ENCODE data around the gene ZKSCAN4.

The ZKSCAN4 gene

GRCh38 chr6:28211840-28212509 lies 40.1 kb downstream of the ZKSCAN4 start:
- H4K20me1 ChIP-seq, result no peaks in the 10 kb centered on the region
- H3K36me3 ChIP-seq, result no peaks in the 10 kb centered on the region
- no peak for TF ChIP-seq Cebpa-rat (IDR thresholded peaks at IDR 0.05)
- H3K4me3 ChIP-seq, result no peak overlapping the region
- H3K4me1 ChIP-seq, result no peaks in the 10 kb centered on the region
- no peak overlapping the region for H3K27ac ChIP-seq
- H3K9me3 ChIP-seq, result peaks cover 30% of the 10 kb centered on the region
- H3K27me3 ChIP-seq, result peaks cover 82% of the 10 kb centered on the region
- no peak overlapping the region for H3K9ac ChIP-seq
- no peak overlapping the region for H3K4me2 ChIP-seq

- H4K20me1 ChIP-seq, result no peaks in the 10 kb centered on the region
- H3K4me3 ChIP-seq, result no peak overlapping the region
- TF ChIP-seq Cebpa-rat (IDR thresholded peaks at IDR 0.05), result no peak
- H3K4me2 ChIP-seq, result no peak overlapping the region
- H3K27me3 ChIP-seq, result peaks cover 63% of the 10 kb centered on the region
- peaks cover 32% of the 10 kb centered on the region for H3K9me3 ChIP-seq
- no peaks in the 10 kb centered on the region for H3K4me1 ChIP-seq
- no peak overlapping the region for H3K9ac ChIP-seq
- H3K36me3 ChIP-seq, result no peaks in the 10 kb centered on the region
- H3K27ac ChIP-seq, result no peak overlapping the region
Observed at GRCh38 chr6:28209753-28210535, 42.1 kb downstream of the ZKSCAN4 start.

DNA sequence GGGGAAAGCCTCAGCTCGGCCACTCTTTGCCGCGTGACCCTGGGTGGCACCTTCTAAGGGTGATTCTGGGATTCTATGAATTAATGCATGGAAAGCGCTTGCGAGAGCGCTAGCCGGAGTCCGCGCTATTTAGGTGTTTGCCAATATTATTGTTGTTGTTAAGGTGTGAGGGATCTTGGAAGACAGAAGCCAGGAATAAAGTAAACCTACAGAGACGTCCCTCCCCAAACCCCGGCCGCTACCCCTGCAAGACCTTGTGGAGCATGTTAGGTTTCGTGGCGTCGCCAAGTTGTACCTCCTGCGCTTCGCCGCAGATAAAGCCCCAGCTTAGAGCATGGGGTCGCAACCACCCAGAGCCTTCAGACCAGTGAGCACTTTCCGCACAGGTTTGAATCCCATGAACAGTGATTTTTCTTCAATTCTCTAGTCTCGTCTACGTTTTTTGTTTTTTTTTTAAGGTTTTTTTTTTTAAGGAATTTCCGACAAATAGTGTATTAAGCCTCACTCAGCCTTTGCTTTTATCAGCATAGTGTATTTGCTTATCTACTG lies 43.9 kb downstream of the ZKSCAN4 start:
- no peaks in the 10 kb centered on the region for H4K20me1 ChIP-seq
- H3K9me3 ChIP-seq, result peaks cover 32% of the 10 kb centered on the region
- H3K9ac ChIP-seq, result no peak overlapping the region
- peaks cover 47% of the 10 kb centered on the region for H3K27me3 ChIP-seq
- no peaks in the 10 kb centered on the region for H3K36me3 ChIP-seq
- H3K4me2 ChIP-seq, result no peak overlapping the region
- H3K4me3 ChIP-seq, result no peak overlapping the region
- TF ChIP-seq Cebpa-rat (IDR thresholded peaks at IDR 0.05), result no peak
- no peak overlapping the region for H3K27ac ChIP-seq
- H3K4me1 ChIP-seq, result no peaks in the 10 kb centered on the region

DNA sequence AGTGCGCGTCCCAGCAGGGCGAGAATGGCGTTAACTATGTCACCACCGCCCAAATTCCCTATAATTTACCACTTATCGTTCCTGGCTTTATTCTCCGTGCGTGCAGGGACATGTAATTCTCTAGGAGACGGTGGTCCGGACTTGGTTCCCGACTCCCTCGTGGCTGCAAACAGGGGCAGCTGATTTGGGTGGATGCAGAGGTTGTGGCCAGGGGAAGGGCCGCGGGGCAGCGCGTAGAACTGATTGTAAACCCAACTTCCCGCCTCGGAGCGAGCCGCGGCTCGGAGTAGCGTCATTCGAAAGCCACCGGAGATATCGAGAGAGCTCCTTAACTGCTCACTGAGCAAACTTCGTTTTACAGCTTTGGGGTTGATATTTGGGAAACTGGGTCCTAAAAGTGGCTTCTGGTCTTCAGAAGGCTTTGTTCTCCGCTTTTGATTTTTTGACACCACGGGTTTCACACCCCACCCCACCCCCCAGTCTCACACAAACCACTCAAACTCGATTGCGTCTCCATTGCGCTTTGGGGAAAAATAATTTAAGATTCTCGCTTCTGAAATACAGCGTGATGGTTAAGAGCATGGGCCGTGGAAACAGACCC lies 44.5 kb downstream of the ZKSCAN4 start:
- no peak overlapping the region for H3K27ac ChIP-seq
- H3K4me1 ChIP-seq, result peaks cover 1% of the 10 kb centered on the region
- no peak overlapping the region for H3K9ac ChIP-seq
- TF ChIP-seq Cebpa-rat (IDR thresholded peaks at IDR 0.05), result no peak
- H3K9me3 ChIP-seq, result peaks cover 31% of the 10 kb centered on the region
- no peaks in the 10 kb centered on the region for H4K20me1 ChIP-seq
- H3K4me3 ChIP-seq, result no peak overlapping the region
- H3K27me3 ChIP-seq, result peaks cover 41% of the 10 kb centered on the region
- no peaks in the 10 kb centered on the region for H3K36me3 ChIP-seq
- H3K4me2 ChIP-seq, result no peak overlapping the region

DNA sequence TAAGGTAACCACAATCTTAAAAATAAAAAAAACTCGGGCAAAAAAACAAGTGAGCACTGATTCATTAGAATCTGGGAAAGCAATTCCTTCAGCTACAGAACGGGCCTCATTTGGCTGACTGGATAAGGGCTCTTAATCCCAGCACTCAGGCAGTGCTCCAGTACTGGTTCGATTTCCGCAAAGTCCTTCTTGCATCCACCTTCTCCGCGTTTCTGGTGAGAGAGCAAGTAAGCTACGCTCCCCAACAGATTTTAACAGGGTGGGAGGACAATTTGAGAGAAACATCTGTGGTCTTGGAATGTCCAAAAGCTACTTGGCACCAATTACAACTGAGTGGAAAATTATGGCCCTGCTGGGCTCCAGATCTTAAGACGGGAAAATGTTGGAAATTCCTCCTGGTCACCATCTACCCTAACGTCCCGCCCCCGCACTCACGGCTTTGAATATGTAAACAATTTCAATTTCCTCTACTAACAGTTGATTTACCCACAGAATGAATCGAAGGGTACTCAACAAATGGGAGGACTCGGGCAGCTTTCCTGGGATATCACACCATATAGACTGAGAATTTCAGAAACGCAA lies 45.0 kb downstream of the ZKSCAN4 start:
- Histone ChIP-seq H3K27me3 (peaks cover 35% of the 10 kb centered on the region), H3K4me2 (no peak overlapping the region), H3K9ac (no peak overlapping the region)

GRCh38 chr6:28206527-28206926 lies 45.5 kb downstream of the ZKSCAN4 start:
- Histone ChIP-seq H3K9me3 (peaks cover 21% of the 10 kb centered on the region), H4K20me1 (no peaks in the 10 kb centered on the region), H3K4me1 (peaks cover 5% of the 10 kb centered on the region), H3K36me3 (no peaks in the 10 kb centered on the region), H3K4me3 (no peak overlapping the region), H3K27me3 (peaks cover 30% of the 10 kb centered on the region), H3K9ac (no peak overlapping the region), H3K27ac (no peak overlapping the region), H3K4me2 (no peak overlapping the region)
- TF ChIP-seq Cebpa-rat (IDR thresholded peaks at IDR 0.05), result no peak

More for the DNA sequence above, 45.0 kb downstream of the ZKSCAN4 start:
- no peak for TF ChIP-seq Cebpa-rat (IDR thresholded peaks at IDR 0.05)
- Histone ChIP-seq H3K4me1 (peaks cover 5% of the 10 kb centered on the region), H4K20me1 (no peaks in the 10 kb centered on the region), H3K4me3 (no peak overlapping the region), H3K36me3 (no peaks in the 10 kb centered on the region), H3K9me3 (peaks cover 25% of the 10 kb centered on the region), H3K27ac (no peak overlapping the region)

DNA sequence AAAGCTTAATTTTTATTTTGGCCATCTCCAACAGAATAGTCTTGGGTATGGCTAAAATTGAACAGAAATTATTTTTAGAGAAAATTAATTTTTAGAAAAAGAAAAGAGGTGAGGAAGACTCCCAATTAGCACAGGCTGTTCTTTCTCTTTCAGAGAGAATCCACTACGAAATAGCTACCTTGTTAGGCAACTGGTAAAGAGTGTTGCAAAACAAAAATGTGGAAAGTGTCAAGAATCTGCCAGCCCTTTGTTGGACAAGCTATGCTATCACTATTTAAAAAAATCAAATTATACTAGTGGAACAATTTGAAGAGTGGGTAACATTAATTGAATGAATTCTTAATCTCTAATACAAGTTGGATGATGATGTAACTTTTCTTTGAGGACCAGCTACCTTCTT lies 46.2 kb downstream of the ZKSCAN4 start:
- Histone ChIP-seq H3K27me3 (peaks cover 23% of the 10 kb centered on the region), H3K9ac (no peak overlapping the region), H3K4me1 (peaks cover 5% of the 10 kb centered on the region), H3K36me3 (no peaks in the 10 kb centered on the region), H3K4me3 (no peak overlapping the region), H3K27ac (no peak overlapping the region), H3K4me2 (no peak overlapping the region), H4K20me1 (no peaks in the 10 kb centered on the region), H3K9me3 (peaks cover 16% of the 10 kb centered on the region)
- TF ChIP-seq Cebpa-rat (IDR thresholded peaks at IDR 0.05), result no peak

- Histone ChIP-seq H3K27me3 (peaks cover 12% of the 10 kb centered on the region), H3K4me3 (no peak overlapping the region), H3K9me3 (peaks cover 24% of the 10 kb centered on the region), H3K4me1 (peaks cover 5% of the 10 kb centered on the region), H4K20me1 (no peaks in the 10 kb centered on the region), H3K36me3 (no peaks in the 10 kb centered on the region), H3K9ac (no peak overlapping the region), H3K4me2 (no peak overlapping the region), H3K27ac (no peak overlapping the region)
- TF ChIP-seq Cebpa-rat (IDR thresholded peaks at IDR 0.05), result no peak
Observed at GRCh38 chr6:28203201-28203600, 48.9 kb downstream of the ZKSCAN4 start.

GRCh38 chr6:28200020-28200419 lies 52.0 kb downstream of the ZKSCAN4 start:
- no peak overlapping the region for H3K27ac ChIP-seq
- no peaks in the 10 kb centered on the region for H4K20me1 ChIP-seq
- peaks cover 37% of the 10 kb centered on the region for H3K9me3 ChIP-seq
- H3K4me3 ChIP-seq, result no peak overlapping the region
- H3K4me1 ChIP-seq, result peaks cover 5% of the 10 kb centered on the region
- no peaks in the 10 kb centered on the region for H3K27me3 ChIP-seq
- no peak overlapping the region for H3K9ac ChIP-seq
- no peak overlapping the region for H3K4me2 ChIP-seq
- H3K36me3 ChIP-seq, result no peaks in the 10 kb centered on the region
- no peak for TF ChIP-seq Cebpa-rat (IDR thresholded peaks at IDR 0.05)

Data from BLaER1 (cell line).